SIG-M5 treated with dmso at 0.1 percent for 504 hours (cell line): ENCODE measurements around the gene DACT2.

Experiments
- DNase-seq: peaks from one replicate; lab custom pipeline; 2025; ENCODE audit not compliant: unreplicated experiment; lab: John Stamatoyannopoulos, UW

The DACT2 gene

GRCh38 chr6:168349718-168350210, 30.2 kb upstream of the DACT2 start:
- no peak for DNase-seq

GRCh38 chr6:168348186-168348585, 28.6 kb upstream of the DACT2 start:
- no peak for DNase-seq

GRCh38 chr6:168347615-168348014, 28.0 kb upstream of the DACT2 start:
- no peak for DNase-seq

- no peak for DNase-seq
These were observed 27.5 kb upstream of the DACT2 start for GRCh38 chr6:168347053-168347452.

- no peak for DNase-seq
These were observed 26.5 kb upstream of the DACT2 start for GRCh38 chr6:168345896-168346754.

- no peak for DNase-seq
These were observed 25.7 kb upstream of the DACT2 start for GRCh38 chr6:168345266-168345665.

GRCh38 chr6:168344338-168344737, 24.8 kb upstream of the DACT2 start:
- DNase-seq, result no peak

GRCh38 chr6:168343239-168344150, 23.9 kb upstream of the DACT2 start:
- no peak for DNase-seq

- DNase-seq, result no peak
These were observed 23.1 kb upstream of the DACT2 start for GRCh38 chr6:168342636-168343035.

- DNase-seq, result no peak
These were observed 21.8 kb upstream of the DACT2 start for GRCh38 chr6:168341280-168341900.

- DNase-seq, result no peak
These were observed 21.2 kb upstream of the DACT2 start for GRCh38 chr6:168340819-168341218.

GRCh38 chr6:168338777-168339176, 19.2 kb upstream of the DACT2 start:
- DNase-seq, result no peak

- no peak for DNase-seq
These were observed 17.4 kb upstream of the DACT2 start for GRCh38 chr6:168336967-168337366.

- no peak for DNase-seq
These were observed 14.4 kb upstream of the DACT2 start for GRCh38 chr6:168333989-168334388.

- no peak for DNase-seq
These were observed 13.9 kb upstream of the DACT2 start for GRCh38 chr6:168333491-168333890.

- no peak for DNase-seq
These were observed 13.5 kb upstream of the DACT2 start for GRCh38 chr6:168333039-168333438.

- DNase-seq, result no peak
These were observed 12.4 kb upstream of the DACT2 start for GRCh38 chr6:168332020-168332419.

- DNase-seq, result no peak
These were observed 11.5 kb upstream of the DACT2 start for GRCh38 chr6:168331058-168331457.

- no peak for DNase-seq
These were observed 10.8 kb upstream of the DACT2 start for GRCh38 chr6:168330403-168330802.

- no peak for DNase-seq
These were observed 8.5 kb upstream of the DACT2 start for GRCh38 chr6:168328086-168328485.
